Hematopoietic multipotent progenitor cell treated with erythropoietin and hydrocortisone succinate and interleukin-3 and kit ligand, for 15 days (in vitro differentiated cells): ENCODE data around the gene SLC49A4.

Experiments used
- DNase-seq: peaks from one replicate; pipeline ENCODE4 v3.0.0-alpha.2; 2015; ENCODE audit warnings: low spot score

Gene SLC49A4

DNA sequence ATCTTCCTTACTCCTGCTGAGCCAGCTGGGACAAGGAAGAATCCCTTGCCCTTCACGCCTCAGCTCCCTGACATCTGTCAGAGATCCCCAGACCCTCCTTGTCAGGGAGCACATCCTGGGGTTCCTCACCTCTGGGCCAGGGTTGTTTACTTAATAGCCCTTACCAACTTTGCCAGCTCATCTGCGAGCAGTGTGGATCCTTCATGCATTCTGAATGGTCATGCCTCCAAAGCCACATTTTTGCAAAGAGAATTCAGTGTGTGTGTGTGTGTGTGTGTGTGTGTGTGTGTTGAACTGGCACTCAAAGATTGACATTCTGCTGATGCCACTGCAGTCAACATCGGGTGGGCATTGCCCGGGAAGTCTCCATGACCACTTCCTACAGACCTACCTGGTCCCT, 112.6 kb downstream of the SLC49A4 start:
- DNase-seq: no peak

DNA sequence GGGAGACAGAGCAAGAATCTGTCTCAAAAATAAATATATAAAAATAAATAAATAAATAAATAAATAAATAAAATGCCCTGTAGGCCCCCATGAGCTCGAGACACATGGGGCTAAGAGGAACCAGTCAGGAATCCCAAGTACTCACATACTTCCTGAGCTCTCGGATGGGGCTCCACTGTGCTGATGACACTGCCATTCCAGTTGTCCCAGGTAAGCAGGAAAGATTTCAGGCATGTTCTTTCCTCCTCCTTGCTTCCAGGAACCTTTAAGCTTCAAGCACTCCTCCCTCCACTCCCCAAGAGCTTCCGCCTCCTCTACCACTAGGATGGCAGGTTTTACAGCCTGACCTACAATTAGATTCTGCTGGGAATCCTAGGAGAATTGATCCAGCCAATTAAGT, 113.4 kb downstream of the SLC49A4 start:
- DNase-seq: no peak

DNA sequence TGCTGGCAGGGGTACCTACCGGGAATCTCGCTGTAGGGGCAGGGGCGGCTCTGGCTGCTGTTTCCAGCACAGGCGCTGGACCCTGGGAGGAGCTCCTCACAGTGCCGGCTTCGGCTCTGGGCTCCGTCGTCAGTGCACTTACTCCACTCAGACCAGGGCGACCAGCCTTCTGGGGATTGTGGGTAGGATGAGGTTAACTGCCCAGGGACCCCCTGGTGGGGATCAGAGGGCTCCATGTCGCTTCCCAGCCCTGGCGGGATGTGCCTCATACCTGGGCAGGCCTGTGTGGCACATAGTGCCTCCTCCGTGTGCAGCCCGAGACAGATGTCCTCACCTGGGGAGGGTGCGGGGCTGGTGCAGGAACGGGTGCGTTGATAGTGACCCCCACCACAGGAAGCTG, 117.0 kb downstream of the SLC49A4 start:
- no peak for DNase-seq

DNA sequence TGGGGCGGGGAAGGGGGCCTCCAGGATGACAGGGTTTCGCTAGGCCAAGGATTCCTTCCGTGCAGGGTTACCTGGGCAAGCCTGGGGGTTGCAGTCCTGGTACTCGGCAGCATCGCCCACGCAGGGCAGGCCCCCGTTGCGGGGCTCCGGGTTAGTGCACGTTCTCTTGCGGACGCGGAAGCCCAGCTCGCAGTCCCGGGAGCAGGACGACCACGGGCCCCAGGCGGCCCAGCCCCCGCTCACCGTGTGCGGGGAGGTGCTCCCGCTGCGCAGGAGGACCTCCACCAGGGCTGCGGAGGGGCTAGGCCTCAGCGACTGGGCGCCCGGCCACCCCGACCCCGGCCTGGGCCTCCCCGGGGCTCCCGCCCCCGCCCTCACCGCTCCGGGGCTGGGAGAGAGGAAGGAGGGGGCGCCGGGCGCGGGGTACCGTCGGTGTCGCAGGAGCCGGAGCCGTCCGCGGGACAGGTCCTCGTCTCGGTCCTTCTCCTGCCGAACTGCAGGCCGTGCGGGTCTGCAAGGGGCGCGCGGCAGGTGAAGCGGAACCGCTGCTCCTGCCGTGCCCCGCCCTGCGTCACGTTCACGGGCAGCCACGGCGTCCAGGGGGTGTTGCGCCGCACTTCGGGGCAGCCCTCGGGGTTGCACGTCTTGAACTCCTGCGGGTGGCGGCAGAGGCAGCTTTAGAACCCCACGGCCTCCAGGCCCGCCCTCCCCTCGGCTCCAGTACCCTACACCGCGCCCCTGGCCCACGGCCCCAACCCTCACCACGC, 118.1 kb downstream of the SLC49A4 start:
- no peak for DNase-seq

DNA sequence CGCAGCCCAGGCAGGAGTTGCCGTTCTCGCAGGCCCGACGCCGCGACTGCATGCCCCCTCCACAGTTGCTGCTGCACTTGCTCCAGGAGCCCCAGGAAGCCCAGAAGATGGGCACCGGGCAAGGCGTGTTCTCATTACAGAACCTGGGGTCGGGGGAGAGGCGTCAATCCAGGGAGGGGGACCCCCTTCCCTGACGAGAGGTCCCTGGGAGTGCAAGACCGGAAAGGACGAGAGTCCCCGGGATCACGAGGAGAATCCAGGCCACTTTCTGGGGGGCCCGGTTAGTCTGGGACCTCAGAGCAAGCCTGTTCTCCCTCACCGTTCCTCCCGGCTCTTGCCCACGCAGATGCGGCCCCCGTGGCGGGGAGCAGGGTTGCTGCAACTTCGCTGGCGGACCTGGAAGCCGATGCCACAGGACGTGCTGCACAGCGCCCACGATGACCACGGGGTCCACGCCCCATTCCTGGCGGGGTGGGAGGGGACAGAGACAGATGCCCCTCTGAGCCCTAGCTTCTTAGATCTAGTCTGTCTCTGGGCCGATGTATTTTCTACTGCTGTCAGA, 118.8 kb downstream of the SLC49A4 start:
- no peak for DNase-seq

DNA sequence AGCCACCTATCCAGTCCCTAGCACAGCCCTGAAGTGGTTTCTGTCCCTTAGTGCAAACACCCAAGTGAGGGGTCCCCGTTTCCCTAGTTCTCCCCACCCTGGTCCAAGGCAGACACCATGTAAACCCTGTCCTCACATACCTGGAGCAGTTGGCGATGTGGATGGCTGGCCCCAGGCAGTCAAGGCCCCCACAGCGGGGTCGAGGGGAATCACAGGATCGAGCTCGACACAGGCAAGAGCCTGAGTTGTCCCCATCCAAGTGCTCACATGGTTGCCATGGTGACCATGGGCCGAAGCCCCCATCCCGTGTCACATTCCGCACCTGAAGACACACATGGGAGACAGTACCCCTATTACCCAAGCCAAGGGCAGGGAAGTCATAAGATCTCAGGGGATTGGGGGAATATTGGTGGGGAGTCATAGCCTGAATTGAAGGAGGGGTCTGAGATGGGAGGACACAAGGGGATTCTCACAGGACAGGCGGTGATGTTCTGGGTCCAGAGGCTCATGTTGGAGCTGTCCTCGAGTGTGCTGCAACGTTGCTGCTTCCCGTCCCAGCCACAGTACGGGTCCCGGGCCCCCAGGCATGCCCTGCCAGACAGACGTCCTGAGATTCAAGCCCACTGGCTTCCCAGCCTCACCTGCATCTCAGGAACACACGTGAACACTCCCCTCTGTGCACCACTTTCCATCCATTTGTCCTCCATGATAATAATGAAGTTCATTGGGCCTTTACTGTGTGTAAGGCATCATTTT, 120.6 kb downstream of the SLC49A4 start:
- no peak for DNase-seq

DNA sequence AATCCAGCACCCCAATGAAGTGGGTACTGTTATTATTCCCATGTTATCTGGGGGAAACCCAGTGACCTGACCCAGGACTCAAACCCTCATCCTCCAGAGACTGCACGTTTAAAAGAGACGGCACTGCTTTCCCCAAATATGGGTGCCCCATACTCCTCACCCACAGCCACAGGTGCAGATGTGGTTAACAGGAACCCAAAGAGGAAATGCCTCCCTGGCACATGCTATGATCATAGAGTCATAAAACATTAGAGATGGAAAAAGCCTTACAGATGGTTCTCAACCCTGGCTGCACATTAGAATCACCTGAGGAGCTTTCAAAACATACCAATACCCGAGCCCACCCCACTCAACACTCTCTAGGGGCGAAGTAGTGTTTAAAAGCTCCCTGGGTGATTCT, 121.2 kb downstream of the SLC49A4 start:
- no peak for DNase-seq

DNA sequence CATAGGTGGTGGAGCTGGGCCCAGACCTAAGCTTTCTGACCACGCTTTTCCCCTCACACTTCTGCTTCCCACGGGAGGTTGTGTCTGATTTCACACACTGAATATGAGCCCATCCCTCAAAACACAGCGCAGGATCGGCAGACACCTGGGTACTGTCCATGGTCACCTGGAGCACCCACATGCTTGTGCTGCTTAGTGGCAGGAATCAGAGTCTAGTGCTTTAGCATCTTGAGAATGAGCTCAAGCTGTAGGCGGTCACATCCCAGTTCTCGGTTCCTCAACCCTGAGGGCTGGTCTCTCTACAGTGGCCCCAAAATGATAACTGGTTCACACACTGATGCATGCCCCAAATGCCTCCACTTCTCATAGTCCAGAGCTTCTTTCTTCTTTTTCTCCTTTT, 121.7 kb downstream of the SLC49A4 start:
- no peak for DNase-seq

DNA sequence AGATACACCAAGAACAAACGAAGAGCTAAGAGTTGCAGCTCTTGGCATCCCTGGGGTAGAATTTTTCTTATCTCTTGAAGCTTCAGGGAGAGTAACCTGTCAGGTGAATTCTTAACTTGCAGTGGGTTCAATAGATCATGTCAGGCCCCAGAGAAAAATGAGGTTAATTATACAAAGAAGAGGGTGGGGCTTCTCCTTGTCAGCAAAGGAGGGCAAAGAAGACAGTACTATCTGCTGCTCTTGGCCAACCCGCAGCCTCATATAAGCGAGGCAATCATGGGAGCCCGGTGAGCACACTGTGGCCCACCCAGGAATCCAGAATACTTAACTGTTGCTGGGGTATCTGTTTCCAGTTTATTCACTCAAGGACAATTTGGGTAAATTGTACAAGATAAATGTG, 122.5 kb downstream of the SLC49A4 start:
- DNase-seq: no peak

DNA sequence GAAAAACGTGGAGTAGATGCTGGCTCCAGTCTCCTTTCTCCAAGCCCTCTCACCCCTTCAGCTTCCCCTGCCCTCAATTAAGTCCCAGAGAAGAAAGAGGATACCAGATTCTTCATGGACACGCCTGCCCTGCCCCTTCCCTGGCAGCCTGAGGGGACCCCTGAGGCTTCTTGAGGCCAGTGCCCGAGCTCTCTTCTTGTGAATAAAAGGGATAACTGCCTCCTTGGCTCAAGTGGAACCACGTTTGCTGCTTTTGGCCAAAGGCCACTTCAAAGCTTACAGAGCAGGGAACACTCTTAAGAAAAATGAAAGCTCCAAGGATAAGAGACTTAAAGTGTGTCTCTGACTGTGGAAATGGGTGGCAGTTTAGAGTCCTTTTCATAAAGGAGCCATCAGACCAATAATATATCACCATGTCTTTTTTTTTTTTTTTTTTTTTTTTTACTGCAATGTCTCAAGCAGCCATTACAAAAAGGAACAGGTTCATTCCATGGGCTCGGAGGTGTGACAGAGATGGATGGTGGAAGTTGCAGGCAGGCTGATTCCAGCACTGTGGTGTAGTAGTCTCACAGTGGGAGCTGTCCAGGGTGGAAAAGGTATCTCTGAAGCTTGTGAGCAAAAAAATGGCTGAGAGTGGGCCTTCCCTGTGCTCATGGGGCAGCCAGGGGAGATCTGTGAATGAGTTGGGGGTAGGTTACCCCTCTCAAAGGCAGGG, 123.9 kb downstream of the SLC49A4 start:
- no peak for DNase-seq

DNA sequence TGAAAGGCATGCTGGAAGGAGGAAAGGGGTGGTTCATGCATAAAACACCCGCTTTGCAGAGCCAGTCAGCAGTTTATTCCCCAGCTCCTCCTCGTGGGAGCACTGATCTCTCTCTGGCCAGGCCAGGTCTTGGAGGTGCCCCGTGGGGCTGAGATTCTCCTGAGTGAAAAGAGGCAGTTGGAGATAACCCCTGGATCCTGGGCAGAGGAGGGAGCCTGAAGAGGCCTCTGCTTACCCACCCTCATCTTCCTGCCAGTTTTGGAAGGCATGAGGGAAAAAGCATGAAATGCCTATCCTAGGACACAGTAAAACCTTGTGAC, 124.4 kb downstream of the SLC49A4 start:
- no peak for DNase-seq

DNA sequence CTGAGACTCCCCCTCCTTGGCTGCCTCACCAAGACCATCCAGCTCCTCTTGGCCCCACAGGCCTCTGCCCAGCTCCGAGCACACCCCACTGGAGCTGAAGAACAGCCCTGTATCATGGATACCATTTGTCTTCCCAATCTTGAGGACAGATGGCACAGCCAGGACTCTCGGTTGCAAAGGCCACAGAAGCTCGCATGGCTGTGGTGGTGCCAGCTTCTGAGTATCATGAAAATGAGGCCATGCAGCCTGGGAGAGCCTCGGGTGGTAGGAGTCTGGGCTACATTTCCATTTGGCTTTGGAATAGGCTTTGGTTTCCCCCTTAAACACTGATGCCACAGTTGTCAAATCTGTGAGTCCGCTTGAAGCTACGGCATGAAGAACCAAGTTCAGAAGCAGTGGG, 126.1 kb downstream of the SLC49A4 start:
- DNase-seq: no peak

DNA sequence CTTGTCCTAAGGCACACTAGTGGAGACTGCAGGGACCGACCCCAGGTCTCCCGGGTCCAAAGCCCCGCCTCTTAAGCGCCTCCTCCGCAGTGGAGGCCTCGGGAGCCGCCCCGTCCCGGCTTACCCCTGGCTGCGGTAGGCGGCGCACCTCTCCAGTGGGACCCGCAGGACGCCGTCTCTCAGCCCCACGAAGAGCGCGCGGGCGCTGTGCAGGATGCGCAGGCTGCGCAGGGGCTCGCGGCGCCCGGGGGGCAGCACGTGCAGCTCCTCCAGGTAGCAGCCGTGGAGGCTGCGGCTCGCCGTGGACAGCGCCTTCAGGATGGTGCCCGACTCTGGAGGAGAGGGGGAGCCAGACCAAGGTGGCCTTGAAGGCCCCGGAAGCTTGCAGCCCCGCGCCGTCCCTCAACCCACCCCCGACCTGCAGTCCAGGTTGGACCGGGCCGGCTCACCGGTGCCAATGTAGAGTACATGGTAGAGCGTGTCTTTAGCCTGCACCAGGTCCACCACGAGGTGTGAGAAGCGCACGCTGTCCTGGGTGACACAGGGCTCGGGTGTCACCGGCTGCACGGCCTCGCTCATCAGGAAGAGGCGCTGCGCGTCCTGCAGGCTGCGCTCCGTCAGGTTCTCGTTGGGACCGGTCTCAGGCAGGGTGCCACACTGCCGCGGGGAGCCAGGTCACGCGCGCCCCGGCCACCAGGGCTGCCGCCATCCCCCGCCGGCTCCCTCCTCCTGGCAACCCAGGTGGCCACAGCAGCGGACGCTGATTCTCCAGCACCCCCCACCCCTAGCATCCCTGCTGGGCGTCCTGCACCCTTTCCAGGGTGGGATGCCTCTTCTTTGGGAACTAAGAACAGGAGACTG, 127.2 kb downstream of the SLC49A4 start:
- no peak for DNase-seq

DNA sequence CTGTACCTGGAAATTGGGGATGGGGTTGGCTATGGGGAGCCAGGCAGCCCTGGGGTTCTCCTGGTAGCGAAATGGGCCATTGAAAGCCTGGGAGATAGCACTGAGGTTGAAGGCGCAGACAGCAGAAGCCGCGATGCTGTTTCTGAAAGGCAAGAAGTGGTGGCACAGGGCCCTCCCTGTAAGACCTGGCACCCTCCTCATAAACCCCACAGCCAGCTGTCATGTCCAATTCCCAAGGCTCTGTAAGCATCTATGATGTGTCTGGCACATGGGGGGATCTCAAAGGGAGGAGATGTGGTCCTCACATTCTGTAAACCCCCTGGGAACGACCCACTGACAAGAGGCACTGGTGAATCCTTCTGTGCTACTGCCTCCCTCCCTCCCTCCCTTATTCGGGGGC, 128.7 kb downstream of the SLC49A4 start:
- DNase-seq: no peak

DNA sequence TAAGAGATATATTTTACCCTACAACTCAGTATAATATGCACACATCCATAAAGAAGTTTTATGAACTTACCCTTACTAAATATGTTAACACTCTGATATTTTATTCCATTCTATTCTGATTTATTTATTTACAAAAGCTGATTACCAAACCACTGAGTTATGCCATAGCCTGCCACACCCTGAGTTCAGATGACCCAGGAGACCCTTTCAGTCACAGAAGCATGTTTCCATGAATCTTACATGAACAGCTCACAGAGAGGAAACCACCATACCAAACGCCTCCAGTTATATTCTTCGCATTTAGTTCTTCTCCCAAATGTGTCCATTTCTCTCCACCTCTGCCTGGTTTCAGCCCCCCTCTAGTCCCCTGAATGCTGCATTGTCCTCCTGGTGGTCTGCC, 129.2 kb downstream of the SLC49A4 start:
- no peak for DNase-seq

DNA sequence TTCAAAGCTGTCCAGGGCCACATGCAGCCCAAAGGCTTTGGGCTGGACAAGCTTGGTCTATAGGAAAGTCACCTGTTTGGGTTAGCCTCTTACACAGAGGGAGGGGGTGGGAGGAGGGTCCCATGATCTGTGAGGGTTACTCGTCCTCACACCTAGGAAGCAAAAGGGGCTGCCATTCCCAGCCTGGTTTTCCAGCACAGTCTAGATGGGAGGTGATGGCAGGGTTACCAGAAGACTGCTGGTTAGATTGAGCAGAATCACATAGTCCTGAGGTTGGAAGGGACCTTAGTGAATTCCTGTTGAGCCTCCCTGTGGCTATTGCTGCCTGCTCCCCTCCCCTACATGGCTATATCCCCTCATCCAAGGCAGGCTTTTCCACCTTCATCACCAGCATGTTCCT, 130.9 kb downstream of the SLC49A4 start:
- DNase-seq: no peak

DNA sequence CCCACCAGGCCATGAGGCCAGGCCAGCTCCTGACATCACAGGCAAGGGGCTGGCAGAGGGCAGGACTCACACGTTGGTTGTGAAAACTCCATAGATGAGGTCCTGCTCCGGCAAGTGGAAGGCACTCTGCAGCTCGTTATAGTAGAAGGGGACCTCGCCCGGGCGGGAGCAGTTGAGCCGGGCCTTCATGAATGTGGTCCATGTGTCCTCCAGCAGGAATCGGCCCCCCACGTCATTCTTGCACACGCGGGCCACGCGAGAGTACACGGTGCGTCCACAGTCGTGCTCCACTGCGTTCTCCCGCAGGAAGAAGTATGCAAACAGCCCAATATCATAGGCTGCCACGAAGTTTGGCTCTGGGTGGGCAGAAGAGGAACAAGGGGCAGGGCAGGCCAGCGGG, 131.5 kb downstream of the SLC49A4 start:
- DNase-seq: no peak

DNA sequence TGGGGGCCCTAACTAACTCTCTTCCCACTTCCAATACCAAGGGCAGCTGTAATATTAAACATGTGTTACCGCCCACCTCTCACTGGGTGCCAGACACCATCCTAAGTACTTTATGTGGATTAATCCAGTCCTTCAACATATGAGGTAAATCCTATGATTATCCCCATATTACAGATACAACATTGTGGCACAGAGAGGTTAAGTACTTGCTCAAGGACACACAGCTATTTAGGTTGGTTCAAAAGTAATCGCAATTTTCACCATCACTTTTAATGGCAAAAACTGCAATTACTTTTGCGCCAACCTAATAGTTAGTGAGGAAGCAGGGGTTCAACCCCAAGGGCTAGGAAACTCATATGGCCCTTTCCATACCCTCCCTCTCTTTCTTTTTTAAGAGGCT, 131.9 kb downstream of the SLC49A4 start:
- DNase-seq: no peak

DNA sequence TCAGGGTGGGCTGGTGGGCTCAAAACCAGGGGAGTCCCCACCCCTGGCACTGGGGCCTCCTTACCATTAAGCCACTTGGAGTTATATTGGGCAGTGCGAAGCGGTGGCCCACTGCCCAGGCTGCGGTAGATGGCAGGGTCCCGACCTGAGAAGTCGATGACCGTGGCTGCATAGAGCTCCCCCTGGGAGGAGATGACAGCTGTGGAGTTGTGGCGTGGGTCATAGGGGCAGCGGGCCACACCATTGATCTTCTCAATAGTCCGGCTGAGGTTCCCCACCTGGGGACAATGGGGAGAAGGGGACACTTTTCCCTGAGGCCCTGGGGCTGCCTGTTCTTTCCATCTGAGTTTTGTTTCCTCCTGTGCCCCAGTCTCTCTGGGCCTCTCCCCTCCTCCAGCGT, 132.9 kb downstream of the SLC49A4 start:
- DNase-seq: no peak

DNA sequence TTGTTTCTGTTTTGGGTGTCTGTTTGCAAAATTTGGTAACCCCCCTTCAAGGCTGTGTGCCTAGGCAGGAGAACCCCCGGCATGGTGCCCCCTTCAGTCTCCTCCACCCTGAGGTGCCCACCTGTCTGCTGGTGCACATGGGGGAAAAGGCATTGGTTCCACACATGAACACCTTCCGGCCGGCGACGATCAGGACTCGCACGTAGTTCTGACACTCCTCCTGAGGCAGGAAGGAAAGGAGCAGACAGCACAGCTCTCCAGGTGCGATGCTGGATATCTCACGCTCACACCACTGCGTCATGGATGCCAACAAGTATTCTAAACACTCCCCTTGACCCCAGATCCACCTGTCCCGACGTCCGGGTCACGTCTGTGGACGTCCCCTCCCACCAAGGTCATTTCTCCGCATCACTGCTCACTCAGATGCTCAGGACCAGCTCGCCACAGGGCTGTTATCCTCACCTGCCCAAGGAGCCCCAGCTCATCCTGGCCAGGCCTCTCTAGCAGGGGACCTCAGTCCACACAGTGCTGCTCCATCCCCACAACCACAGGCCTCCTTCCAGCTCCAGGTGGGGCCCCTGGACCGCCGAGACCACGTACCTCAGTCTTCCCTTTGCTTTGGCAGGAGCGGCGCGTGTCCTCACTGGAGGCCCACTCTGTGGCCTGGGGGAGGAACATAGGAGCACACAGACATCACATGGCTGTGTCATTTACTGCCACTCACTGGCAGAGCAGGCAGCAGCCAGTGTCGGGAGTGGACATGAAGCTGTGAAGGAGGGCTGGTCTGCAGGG, 133.7 kb downstream of the SLC49A4 start:
- no peak for DNase-seq
